Left lobe of liver (tissue), 2 donors: ENCODE data around the gene RAB28. TPM values are rescaled to one million over a fixed set of nuclear protein-coding genes. Genes with fewer than 3 reads are reported as not detected.

Experiments used
- ATAC-seq: fragments of 200-7000 bp; cut with Tn5 transposase; one replicate; pipeline ENCODE4 v1.9.1; 2020; ENCODE audit warnings: mild to moderate bottlenecking, moderate library complexity
- DNase-seq: peaks from one replicate; pipeline ENCODE4 v3.0.0-alpha.2; 2020; ENCODE audit warnings: low spot score
- total RNA-seq: library from RNA; stranded (reverse); gene quantifications from one replicate; pipeline ENCODE4 v1.2.1, GENCODE V29; 2021
- donor health status: DM: no; HTN: no; CAD: no; lungs with moderate emphysema.
- donor health status: DM: no; HTN: yes; CAD: no.

RAB28 gene
- total RNA-seq, 1 donor from 2014 or later: 4.8 TPM

DNA sequence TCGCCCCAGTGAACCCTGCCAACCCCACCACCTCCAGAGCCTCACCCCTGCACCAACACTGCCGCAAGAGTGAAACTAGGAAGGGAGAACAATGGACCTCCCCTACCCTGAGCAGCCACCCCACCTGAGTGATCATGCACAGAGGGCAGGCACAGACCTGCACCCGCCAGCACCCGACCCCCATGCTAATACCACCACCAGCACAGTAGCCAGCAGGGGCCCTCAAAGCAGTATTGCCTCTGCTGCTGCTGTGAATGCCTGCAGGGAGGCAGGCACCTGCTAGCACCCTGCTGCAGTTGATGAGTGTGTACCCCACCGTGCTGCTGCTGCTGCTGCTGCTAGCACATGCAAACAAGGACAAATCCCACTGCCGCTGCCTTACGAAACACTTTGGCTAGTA is 100.1 kb downstream of the RAB28 start:
- ATAC-seq (no peak), DNase-seq (no peak)

DNA sequence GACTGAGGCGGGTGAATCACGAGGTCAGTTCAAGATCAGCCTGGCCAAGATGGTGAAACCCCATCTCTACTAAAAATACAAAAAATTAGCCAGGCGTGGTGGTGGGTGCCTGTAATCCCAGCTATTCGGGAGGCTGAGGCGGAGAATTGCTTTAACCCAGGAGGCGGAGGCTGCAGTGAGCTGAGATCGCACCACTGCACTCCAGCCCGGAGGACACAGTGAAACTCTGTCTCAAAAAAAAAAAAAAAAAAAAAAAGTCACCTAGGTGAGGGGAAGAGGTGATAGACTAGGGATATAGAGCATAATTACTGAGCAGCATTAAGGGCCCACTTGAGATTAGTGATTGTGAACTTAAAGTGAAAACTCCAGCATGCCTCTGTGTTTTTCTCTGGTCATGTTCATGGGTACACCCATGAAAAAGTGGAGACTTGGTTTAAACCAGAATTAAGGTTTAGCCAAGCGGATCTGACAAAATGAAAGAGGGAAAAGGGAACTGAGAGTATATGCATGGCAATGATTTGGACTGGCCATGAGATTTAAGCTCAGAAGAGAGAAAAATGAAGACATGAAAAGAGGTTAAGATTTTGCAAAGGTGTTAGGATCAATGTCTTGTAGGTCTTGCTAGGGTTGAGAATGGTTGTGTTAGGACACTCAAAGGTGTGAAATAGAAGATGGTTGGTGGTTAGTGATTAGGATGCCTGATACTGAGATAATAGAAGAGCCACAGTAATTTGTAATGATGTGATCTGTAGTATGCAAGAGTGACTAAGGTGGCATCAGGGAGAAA is 105.0 kb downstream of the RAB28 start:
- ATAC-seq: no peak

DNA sequence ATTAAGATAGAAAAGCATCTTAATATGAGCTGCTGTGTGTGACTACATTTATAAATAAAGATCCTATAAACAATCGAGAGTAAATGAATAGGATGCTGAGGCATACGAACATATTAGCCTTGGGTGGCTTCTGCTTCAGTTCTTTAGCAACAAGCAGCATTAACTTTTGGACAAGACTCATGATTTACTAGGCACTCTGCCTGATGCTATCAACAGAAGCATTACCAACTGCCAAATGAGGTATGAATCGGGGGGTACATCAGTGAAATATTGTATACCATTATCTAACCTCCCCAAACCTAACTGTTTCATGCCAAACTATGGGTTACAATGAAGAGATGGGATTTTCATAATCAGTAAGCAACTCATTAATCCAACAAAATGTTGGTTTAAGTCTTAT is 113.1 kb downstream of the RAB28 start:
- no peak for DNase-seq
- ATAC-seq: no peak

More for the DNA sequence above, 105.0 kb downstream of the RAB28 start:
- no peak for DNase-seq

DNA sequence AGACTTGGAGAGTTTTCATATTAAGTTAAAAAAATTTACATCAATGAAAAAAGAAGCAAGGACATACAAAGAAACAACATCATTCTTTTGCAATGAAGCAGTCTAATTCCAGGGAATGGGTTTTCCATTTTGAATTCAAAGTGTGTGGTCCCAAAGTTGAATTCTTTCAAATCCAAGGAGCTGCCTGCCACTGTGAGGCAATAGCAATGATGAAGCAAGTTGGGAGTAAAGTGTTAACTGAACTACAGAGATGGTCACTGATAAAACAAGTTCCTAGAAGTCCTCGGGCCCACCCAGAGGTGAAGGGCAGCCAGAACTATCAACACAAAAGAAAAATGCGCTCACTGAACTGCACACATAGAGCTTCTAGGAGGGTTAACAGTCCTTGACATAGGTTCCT is 115.9 kb downstream of the RAB28 start:
- ATAC-seq: no peak

DNA sequence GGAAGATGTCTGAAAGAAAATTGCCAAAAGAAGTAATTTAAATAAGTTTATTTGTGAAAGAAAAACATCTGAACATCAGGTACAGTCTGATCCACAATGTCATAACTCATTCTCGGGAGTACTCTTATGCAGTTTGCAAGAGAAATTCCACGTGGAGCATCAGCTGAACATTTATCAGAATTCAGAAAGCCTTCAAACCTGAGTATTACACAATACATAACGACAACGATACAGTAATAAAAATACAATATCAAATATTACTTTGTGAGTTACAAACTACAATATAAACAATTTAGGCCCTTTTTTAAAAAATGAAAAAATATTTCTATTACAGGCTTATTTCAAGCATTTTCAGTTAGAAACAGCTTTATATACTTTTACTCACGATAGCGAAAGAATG is 116.4 kb downstream of the RAB28 start:
- DNase-seq: no peak
- ATAC-seq: no peak

More for the DNA sequence above, 115.9 kb downstream of the RAB28 start:
- DNase-seq: no peak

DNA sequence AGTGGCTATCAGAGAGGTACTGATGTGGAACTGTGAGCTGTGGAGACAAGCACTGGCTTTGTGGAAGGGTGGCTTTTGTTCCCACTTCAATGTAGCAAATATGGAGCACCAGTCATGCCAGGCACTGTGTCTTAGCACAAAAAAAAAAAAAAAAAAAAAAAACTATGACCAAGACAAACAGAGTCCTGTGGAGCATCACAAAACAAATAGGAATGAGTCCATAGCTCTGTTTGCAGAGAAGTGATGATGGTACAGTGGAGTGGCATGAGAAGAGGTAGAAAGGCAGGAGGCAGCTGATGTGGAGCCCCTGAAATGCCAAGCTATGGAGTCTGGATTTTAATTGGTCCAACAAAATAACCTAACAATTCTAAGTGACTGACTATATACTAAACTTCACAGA is 116.9 kb downstream of the RAB28 start:
- DNase-seq: no peak

DNA sequence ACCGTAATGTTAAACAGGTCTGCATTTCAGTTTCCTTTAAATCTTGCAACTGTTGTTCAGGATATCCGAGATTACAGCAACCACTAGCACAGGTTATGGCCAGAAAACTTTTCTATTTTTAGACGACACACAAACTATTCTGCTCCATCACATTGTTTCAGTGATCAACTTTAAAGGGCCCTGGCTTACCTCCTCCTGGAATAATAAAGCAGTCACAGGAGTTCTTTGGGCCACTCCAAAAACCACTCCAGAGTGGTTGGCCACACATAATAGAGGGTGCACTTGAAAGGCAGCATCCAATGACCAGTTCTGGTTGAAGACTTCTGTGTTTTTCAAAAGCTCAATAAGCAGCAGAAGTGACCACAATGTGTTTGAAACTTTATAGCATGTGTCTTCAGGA is 118.9 kb downstream of the RAB28 start:
- DNase-seq (no peak), ATAC-seq (no peak)

More for the DNA sequence above, 116.9 kb downstream of the RAB28 start:
- ATAC-seq: no peak

DNA sequence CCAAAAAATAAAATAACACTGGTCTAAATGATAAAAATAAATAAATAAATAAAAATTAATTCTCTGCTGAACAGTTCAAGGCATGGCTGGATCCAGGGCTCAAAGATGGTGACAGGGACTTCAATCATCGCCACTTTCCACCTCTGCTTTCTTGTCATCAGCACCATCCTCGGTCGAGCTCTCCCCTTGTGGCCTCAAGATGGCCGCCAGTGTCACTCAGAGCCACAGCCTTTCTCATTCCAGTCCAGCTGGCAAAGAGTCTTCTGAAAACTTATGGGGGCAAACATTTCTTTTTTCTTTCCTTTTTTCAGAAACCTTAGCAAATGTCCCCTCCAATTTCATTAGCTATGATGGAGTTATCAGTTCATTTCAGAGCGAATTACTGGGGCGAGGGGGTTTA is 119.5 kb downstream of the RAB28 start:
- DNase-seq (no peak), ATAC-seq (no peak)

DNA sequence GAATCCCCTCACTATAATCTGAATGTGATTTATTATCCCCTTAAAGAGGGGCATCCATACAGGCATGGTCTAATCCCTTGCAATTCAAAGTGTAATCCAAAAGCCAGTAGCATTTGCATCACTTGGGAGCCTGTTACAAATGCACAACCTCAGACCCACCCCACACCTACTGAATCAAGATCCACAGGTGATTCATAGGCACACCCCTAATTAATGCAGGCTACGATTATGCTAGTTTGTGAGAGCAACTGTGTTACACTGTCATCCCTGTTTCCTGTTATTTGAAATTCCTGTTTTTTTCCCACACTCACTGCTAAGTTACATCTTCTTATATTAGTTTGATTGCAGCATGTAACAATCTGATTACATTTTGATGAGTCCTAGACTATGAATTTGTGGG is 120.0 kb downstream of the RAB28 start:
- ATAC-seq (no peak), DNase-seq (no peak)

DNA sequence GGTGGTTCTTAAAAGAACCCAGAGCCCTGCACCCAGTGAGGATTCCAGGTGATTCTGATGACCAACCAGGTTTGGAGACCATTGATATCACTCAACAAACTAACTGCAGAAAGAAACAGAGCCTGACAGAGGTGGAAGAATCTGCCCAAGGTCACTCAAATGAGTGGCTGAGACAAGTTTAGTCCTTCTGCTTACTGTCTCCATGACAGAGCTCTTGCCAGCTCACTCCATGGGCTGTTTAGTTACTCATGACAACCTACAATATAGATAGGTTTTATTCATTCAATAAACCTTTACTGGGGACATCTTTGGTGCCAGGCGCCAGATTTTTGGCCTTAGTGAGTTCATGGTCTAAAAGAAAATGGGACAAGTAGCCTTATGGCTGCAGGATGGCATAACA is 124.3 kb downstream of the RAB28 start:
- ATAC-seq (no peak), DNase-seq (no peak)

DNA sequence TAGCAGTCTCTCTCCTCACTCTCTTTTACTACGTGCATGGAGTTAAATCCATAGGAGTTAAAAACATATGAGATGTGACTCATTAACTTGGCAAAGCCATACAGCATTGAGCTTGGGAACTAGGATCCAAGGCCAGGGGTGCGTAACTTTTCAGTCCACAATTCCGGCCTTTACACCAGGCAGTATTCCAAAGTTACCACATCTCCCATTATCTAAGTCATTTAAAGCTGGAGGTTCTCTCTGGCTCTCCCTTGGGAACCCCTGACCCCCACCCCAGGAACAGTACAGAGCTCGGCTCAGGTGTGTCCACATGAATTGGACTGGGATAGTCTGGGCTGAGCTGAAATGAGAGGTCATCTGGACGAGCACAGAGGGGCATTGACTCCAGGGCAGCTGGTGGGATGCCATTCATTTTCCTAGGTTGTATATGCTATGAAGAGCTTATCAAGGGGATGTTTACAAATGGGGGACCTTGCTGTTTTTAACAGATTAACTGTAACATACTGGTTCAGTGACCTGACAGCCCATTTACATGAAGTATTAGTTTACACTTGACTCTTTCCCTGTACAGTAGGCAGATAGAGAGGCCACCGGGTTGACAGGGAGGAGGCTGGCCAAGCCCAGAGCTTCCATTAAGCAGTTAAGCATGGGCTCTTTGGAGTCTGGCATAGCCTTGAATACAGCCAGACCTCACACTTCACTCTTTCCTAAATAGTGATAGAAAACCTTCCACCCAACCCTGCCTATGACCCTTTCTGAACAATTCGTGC is 128.8 kb downstream of the RAB28 start:
- no peak for ATAC-seq
- DNase-seq: no peak

DNA sequence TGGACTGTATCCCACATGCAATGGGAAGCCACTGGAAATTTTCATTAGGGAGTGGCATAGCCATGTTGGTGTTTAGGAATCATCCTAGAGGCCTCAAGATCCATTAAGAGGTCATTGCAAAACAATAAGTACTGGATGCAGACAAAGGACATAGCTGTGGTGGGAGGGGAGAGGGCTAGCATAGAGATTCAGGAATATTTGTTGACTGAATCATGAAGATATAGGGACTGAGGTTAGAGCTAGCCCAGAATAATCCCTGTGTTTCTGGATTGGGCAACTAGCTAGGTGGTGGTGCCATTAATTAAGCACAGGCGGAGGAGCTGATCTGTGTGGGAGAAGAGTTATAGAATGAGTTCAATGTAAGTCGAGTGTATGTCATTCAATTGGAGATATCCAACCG is 135.0 kb downstream of the RAB28 start:
- ATAC-seq: no peak
- no peak for DNase-seq

DNA sequence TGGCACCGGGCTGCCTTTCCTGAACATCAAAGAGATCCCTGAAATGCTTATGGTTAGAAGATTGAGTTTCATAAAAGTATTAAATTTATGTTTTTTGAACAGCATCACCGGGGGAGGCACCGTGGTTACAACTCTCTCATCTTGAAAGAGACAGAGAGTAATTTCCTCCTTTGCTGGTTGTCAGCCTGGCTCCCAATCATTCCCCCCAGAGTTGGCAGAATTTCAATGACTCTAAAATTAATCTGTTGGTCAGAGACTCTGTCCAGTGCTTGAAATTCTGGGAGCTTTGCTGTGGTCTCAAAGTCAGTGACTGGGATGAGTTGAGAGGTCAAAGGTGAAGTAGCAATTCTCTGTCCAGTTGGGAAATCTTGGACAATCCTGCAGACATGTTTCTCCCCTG is 135.9 kb downstream of the RAB28 start:
- DNase-seq: no peak
- no peak for ATAC-seq

DNA sequence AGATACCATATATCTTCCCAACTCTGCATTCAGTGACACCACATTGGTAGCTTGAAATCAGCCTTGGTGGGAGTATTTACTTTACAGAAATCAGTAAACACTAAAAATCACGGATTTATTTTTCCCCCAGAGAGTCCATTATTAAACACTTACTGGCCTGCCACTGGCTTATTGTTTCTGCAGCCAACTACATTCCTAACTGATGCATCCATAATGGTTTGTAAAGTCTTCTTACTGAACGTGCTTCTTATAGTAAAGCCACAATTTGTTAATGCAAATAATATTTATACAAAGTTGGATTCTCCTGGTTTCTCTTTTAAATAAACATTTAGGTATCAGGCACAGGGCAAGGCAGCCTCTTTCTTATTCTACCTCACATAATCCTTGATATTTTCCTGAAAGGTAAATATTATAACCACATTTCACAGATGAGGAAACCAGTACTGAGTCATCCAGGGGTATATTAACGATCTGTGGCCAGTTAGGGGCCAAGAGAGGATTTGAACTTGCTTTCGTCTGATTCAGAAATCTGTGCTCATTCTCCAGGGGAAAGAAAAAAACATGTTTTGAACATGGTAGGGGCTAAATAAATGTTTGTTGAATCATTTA is 136.5 kb downstream of the RAB28 start:
- ATAC-seq: no peak
- DNase-seq: no peak

DNA sequence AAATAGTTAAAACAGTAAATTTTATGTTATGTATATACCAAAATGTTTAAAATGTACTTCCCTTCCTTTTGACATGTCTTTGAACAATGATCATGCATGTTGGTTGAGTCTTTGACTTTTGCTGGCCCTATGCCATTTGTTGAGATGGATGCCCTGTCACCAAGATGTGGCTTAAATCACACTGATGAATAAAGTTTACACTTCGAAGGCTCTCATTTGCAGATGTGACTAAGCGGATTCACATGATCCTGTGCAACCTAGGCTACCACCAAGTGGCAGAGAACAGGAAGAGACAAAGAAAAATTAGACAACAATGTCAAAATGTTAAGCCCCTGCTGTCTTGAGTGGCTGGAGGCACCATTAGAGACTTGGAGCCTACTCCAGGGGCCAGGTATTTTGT is 139.9 kb downstream of the RAB28 start:
- ATAC-seq (no peak), DNase-seq (no peak)

DNA sequence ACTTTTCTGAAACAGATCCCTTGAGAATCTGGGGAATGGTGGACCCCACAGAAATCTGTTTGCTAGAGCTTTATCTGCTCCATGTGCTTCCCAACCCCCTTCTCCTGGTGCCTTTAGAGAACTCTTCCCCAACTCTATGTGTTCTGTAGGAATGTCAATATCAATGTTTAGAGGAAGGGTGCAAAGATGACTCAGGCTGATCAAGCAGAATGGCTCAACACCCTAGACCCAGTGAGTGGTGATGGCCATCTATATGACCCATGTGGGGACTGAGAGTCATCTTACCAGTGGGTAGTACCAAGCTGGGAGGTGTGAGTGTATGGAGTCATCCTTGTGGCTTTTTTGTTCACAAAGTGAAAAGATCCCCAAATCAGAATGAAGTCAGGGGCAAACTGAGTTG is 143.5 kb downstream of the RAB28 start:
- ATAC-seq (no peak), DNase-seq (no peak)

DNA sequence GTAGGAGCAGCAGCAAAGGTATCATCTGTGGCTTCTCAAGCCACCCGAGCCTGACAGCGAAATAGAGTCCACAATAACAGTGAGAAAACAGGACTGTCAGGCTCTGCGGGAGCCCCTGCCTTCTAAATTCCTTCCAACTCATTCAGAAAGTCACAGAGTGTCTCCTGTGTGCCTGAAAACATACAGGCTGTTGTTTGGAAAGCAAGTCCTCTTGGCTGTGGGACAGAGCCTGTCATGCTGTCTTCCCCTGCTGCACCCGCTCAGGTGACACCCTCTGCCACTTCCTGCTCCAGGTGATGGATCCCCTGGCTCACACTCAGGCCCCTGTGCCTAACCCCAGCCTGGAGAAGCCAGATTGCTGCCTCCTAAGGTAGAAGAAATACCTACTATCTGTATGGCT is 152.3 kb downstream of the RAB28 start:
- no peak for DNase-seq
- ATAC-seq: no peak

DNA sequence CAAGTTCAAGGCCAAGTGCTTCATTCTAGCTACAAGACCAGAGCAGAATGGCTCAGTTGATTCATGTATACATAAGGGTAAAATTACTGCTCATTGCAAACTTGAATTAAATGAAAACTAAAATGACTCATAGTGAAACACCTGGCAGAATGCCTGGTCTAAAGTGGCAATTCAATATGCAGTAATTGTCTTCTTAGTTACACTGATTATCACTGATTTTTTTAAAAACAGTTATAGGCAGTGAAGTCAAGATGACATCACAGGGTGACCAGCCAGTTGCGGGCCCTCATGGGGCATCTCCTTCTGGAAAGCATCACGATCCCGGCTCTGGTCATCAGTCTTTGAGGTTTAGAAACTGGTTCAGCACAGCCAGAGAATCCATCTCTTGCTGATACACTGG is 154.2 kb downstream of the RAB28 start:
- DNase-seq (no peak), ATAC-seq (no peak)

DNA sequence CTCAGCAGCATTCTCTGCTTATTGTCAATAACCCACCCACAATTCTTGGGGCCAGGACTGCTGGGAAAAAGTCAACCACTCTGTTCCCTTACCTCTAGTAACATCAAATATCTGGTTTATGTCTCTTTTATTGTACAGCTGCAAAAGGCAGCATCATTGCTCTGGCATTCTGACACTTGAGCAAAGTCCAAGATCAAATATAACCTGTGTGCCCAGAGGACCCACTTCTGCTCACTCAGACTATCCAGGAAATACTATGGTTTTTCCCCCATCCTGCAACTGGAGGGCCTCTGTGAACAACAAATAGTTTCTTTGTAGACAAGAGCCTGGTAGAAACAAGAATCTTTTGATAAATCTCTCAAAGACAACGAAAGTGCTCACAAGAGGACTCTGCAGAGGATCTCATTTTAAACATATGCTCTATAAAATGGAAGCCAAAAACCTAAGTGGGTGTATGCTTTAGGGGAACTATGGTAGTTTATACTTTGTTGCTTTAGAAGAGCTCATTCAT is 154.7 kb downstream of the RAB28 start:
- ATAC-seq: no peak
- DNase-seq: no peak

DNA sequence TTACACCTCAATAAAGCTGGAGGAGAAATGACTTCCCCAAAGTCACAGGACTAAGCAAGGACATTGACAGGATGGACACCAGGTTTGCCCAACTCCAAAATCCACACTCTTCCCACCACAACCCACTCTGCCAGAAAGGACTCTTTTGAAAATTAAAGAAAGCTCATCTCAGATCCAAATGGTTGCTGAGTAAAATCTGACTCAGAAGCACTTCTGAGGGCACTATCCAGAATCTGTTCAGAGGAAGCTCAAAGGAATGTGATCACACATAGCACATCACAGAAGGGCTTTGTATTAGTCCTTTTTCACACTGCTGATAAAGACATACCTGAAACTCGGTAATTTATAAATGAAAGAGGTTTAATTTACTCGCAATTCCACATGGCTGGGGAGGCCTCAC is 155.5 kb downstream of the RAB28 start:
- no peak for ATAC-seq
- no peak for DNase-seq

DNA sequence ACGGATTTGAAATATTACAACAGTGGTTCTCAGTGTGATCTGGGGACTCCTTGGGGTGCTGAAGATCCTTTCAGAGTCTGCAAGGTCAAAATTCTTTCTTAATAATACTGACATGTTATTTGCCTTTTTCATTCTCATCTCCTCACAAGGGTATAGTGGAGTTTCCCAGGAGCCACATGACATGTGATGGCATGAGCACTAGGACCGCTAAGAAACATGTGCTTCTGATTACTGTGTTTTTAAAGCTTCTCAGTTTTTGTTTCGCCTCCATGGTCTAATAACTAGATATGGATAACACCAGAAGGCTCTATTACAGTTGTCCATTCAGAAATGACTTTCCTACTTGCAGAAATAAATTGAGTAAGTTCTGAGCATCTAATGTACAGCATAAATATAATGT is 156.1 kb downstream of the RAB28 start:
- ATAC-seq (no peak), DNase-seq (no peak)

DNA sequence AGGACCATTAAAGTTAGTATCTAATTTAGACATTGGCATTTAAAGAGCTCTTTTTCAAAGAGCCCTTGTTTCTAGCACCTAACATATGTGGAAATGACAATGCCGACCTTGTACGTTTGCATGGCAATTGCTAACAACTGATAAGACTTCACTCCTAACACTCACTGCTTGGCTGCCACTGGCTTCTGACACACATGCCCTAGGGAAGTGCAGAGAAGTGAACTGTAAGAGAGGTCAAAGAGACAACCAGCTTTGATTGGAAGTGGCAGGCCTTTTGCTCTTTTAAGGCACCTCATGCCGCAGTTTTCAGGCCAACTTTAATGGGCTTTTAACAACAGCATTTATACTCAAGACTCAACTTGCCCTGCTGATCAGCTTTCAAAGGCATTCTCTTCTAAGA is 158.4 kb downstream of the RAB28 start:
- DNase-seq (no peak), ATAC-seq (no peak)
